22Rv1 (cell line): ENCODE results near the gene FAS.

Experiments
- H3K27ac ChIP-seq: fragments of 450-650 bp; 2 replicates; pipeline ENCODE4 v1.5.1; 2017
- CTCF ChIP-seq: fragments of 450-650 bp; IDR thresholded peaks from 2 replicates; pipeline ENCODE4 v1.5.1; 2017; ENCODE audit warnings: mild to moderate bottlenecking
- ZFX ChIP-seq: fragments of 450-650 bp; IDR thresholded peaks from 2 replicates; pipeline ENCODE4 v1.6.1; 2017; ENCODE audit warnings: antibody characterized with exemption, borderline replicate concordance

Gene FAS

GRCh38 chr10:88971221-88972061 is 19.2 kb upstream of the FAS start:
- TF ChIP-seq CTCF (no peak), ZFX (no peak)
- no peak overlapping the region for H3K27ac ChIP-seq

DNA sequence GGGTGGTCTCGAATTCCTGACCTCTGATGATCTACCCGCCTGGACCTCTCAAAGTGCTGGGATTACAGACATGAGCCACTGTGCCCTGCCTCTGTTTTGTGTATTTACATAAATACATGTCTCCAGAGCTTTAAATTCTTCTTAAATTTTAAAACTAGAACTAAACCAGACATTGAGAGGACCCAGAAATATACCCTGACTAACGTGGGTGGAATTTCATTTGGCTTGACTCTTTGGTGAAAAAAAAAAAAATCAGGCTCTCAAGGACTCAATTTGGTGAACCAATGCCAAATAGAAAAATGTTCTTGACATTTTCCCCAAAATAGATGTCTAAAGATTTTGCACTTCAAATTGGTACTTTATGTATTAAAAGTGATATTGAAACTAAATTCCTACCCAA is 16.6 kb upstream of the FAS start:
- TF ChIP-seq ZFX (no peak), CTCF (no peak)

GRCh38 chr10:88974446-88975376 is 15.9 kb upstream of the FAS start:
- H3K27ac ChIP-seq = no peak overlapping the region
- TF ChIP-seq CTCF (no peak), ZFX (no peak)

More for the DNA sequence above, 16.6 kb upstream of the FAS start:
- H3K27ac ChIP-seq = no peak overlapping the region

DNA sequence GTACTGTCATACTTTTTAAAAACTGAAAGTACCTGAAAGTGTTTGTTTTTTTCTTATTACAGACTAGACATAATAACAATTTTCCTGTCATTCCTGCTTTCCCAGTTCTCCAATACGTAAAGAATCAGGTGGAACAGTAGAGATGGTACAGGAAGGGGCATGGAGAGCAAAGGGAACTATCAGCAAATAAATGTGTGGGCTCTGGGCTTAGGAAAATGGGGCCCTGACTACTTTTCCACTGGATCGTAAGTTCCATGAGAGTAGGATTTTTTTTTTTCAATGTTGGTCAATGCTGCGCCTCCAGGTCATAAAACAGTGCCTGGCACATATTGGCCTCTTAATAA is 15.2 kb upstream of the FAS start:
- H3K27ac ChIP-seq = no peak overlapping the region

GRCh38 chr10:88978463-88978862 is 12.1 kb upstream of the FAS start:
- TF ChIP-seq CTCF = no peak
- no peak for TF ChIP-seq ZFX
- no peak overlapping the region for H3K27ac ChIP-seq

More for the DNA sequence above, 15.2 kb upstream of the FAS start:
- no peak for TF ChIP-seq ZFX
- no peak for TF ChIP-seq CTCF

DNA sequence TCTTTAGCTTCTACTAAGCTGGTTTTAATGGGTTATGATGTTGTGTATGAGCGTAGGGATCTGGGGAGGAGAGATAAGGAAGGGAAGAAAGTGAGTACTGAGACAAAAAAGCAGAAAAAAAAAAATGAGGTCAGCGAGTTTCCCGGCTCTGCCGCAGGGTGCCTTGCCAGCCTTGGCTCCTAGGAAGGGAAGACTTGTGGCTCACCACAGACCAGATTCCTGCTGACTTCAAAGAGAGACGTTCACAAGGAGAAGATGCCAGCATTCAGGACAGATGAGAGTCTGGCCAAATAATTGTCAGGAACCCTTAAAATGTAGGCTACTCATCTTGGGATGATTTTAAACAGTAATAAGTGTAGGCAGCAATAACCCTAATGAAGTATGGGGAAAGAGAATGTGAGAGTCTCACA is 11.4 kb upstream of the FAS start:
- H3K27ac ChIP-seq = no peak overlapping the region
- TF ChIP-seq CTCF = no peak

GRCh38 chr10:88979603-88980002 is 11.0 kb upstream of the FAS start:
- H3K27ac ChIP-seq = no peak overlapping the region
- no peak for TF ChIP-seq CTCF
- no peak for TF ChIP-seq ZFX
